A673 (cell line): Measurements from ENCODE around the gene SPATC1L.

Experiments used
- CTCF ChIP-seq: fragments of 300-800, 200-600 bp; sonication (generic); conservative IDR thresholded peaks from 2 replicates; pipeline ENCODE4 v1.5.1; 2017; ENCODE audit warnings: low read depth, mild to moderate bottlenecking, antibody characterized with exemption, low read length, moderate library complexity, mixed read lengths
- EZH2 ChIP-seq: fragments of 200-600 bp; sonication (generic); IDR thresholded peaks from 2 replicates; pipeline ENCODE4 v1.6.1; 2017; ENCODE audit warnings: borderline replicate concordance, low read depth, mild to moderate bottlenecking, mixed read lengths, antibody characterized with exemption, low read length; ENCODE audit not compliant: poor library complexity, severe bottlenecking

- TF ChIP-seq CTCF (no peak), EZH2 (no peak)
These were observed 32.0 kb upstream of the SPATC1L start for GRCh38 chr21:46216132-46216747.
